ENCODE data around the gene IL17B.

The IL17B gene

DNA sequence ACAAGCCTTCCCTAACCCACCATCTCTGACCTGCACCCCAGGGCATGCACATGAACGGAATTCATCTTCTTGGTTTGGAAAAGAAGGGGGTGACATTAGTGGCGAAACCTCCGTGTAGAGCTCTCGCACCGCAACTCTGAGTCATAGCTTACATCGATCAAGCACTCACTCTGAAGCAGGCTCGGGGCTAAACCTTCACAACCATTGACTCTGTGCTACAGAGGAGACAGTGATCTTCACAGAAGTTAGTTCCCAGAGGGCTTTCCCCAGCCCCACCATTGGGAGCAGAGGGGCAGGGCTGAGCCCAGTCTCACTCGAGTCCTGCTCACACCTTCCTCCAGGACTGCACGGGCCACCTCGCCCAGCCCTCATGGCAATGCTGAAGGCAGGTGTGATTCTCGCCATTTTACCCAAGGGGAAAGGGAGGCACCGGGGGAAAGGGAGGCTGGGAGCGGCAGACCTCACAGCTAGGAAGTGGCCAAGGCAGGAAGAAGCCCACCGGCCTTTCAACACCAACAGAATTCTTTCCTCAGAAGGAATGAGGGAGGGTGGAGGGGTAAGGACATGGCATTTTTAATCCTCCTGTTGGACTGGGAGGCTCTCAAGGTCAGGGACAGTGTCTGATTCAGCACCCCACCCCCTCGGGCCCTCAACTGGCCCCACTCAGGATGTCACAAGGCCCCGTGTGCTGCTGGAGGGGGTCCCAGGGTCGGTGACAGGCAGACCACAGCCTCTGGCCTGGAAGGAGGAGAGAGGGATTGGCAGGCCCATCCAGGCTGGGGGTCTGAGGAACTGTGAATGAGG lies 25.9 kb upstream of the IL17B start:
- peak overlapping the region; percentile 28 for H3K4me3 ChIP-seq (ENCODE audit: low read depth, low read length)
- TF ChIP-seq, protein P1, sequence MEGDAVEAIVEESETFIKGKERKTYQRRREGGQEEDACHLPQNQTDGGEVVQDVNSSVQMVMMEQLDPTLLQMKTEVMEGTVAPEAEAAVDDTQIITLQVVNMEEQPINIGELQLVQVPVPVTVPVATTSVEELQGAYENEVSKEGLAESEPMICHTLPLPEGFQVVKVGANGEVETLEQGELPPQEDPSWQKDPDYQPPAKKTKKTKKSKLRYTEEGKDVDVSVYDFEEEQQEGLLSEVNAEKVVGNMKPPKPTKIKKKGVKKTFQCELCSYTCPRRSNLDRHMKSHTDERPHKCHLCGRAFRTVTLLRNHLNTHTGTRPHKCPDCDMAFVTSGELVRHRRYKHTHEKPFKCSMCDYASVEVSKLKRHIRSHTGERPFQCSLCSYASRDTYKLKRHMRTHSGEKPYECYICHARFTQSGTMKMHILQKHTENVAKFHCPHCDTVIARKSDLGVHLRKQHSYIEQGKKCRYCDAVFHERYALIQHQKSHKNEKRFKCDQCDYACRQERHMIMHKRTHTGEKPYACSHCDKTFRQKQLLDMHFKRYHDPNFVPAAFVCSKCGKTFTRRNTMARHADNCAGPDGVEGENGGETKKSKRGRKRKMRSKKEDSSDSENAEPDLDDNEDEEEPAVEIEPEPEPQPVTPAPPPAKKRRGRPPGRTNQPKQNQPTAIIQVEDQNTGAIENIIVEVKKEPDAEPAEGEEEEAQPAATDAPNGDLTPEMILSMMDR (IDR thresholded peaks at IDR 0.05; ENCODE audit: insufficient read depth, low read length, missing control alignments), result peak; percentile 34
- ChIA-PET CTCF (interaction anchor here (0.9 to 35.1 kb wide), 10 partner anchors 9 to 160 kb away, joined by 3 to 737 read pairs (median 5); partner anchors contain the start of gene IL17B), POLR2A (interaction anchor here (1.1 to 11.1 kb wide), 6 partner anchors 14 to 38 kb away, joined by 3 to 255 read pairs (median 12); no protein-coding TSS in a partner anchor)
- DNase-seq (ENCODE audit: low read depth, low spot score), result peak; percentile 82

GRCh38 chr5:149403923-149404745 lies 25.0 kb upstream of the IL17B start:
- CTCF ChIA-PET, result interaction anchor here (1.2 to 35.1 kb wide), 7 partner anchors 17 to 87 kb away, joined by 3 to 737 read pairs (median 6); partner anchors contain the start of gene IL17B
- H3K4me3 ChIP-seq (ENCODE audit: low read depth, low read length), result peak overlapping the region; percentile 28
- POLR2A ChIA-PET, result interaction anchor here (1.1 to 11.1 kb wide), 6 partner anchors 15 to 37 kb away, joined by 3 to 255 read pairs (median 12); no protein-coding TSS in a partner anchor
- TF ChIP-seq, protein P1 (IDR thresholded peaks at IDR 0.05; ENCODE audit: insufficient read depth, low read length, missing control alignments), result no peak
- DNase-seq (ENCODE audit: low read depth, low spot score), result peak; percentile 97

DNA sequence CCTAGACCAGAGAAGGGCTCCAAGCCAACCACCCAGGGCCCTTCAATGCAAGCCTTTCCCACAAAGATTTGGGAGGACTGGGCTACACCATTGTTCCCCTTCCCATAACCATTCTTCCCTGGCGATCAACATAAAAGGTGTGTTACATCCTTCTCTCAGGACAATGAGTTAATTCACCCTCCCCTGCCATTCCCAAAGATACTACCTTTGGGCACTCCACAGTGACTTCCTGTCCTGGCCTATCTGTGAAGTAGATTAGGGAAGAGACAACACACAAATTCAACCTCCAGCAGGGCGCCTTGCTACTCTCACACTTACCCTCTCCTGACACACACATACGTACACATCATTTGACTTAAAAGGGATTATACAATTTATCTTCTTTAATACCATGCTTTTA lies 23.2 kb upstream of the IL17B start:
- TF ChIP-seq, protein P1 (IDR thresholded peaks at IDR 0.05; ENCODE audit: insufficient read depth, low read length, missing control alignments), result no peak
- ChIA-PET POLR2A (no interaction called here), CTCF (interaction anchor here (1.2 to 5.5 kb wide), 2 partner anchors 20 to 22 kb away, joined by 4 to 28 read pairs; no protein-coding TSS in a partner anchor)
- no peak for DNase-seq (ENCODE audit: low read depth, low spot score)
- H3K4me3 ChIP-seq (ENCODE audit: low read depth, low read length), result no peak overlapping the region

- DNase-seq (ENCODE audit: low read depth, low spot score), result no peak
- TF ChIP-seq, protein P1 (IDR thresholded peaks at IDR 0.05; ENCODE audit: insufficient read depth, low read length, missing control alignments), result no peak
- H3K4me3 ChIP-seq (ENCODE audit: low read depth, low read length), result no peak overlapping the region
- POLR2A ChIA-PET, result no interaction called here
- CTCF ChIA-PET, result interaction anchor here (0.9 to 5.5 kb wide), 6 partner anchors 14 to 34 kb away, joined by 3 to 28 read pairs (median 4); no protein-coding TSS in a partner anchor
Measured at GRCh38 chr5:149401051-149401450, 22.0 kb upstream of the IL17B start.

DNA sequence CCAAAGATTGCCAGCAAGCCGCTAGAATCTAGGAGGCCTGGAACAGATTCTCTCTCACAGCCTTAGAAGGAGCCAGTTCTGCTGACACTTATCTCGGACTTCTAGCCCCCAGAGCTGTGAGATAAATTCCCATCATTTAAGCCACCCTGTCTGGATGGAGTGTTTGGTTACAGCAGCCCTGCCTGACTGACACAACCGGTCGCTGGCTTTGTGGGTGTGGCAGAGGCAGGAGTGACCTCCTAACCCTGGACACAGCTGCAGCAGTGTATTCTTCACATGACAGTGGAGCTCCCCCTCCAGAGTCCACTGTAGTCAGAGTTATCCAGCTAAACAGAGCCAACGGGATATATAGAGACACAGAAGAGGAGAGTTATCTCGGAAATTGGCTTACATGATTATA lies 21.2 kb upstream of the IL17B start:
- POLR2A ChIA-PET, result interaction anchor here (1.4 kb wide), 1 partner anchor 9 kb away, joined by 6 read pairs; no protein-coding TSS in a partner anchor
- no peak overlapping the region for H3K4me3 ChIP-seq (ENCODE audit: low read depth, low read length)
- CTCF ChIA-PET, result interaction anchor here (1.0 to 5.5 kb wide), 7 partner anchors 11 to 33 kb away, joined by 3 to 28 read pairs (median 5); no protein-coding TSS in a partner anchor
- DNase-seq (ENCODE audit: low read depth, low spot score), result no peak
- TF ChIP-seq, protein P1 (IDR thresholded peaks at IDR 0.05; ENCODE audit: insufficient read depth, low read length, missing control alignments), result no peak
